Nephron (organoid): ENCODE results near the gene PGS1.

ENCODE experiments used
- H3K27ac Mint-ChIP-seq, 3 experiments: 2 replicates each; pipeline ENCODE4 v1.8.0; 2020; ENCODE audit warnings: mixed read lengths in 3 of 3, mild to moderate bottlenecking in 2 of 3, moderate library complexity in 1 of 3
- H3K27me3 Mint-ChIP-seq: 2 replicates; pipeline ENCODE4 v1.8.0; 2021; ENCODE audit warnings: low read depth, mild to moderate bottlenecking, moderate library complexity, mixed read lengths
- H3K36me3 Mint-ChIP-seq: 2 replicates; pipeline ENCODE4 v1.8.0; 2020; ENCODE audit warnings: low read depth, mixed read lengths
- H3K4me1 Mint-ChIP-seq: 2 replicates; pipeline ENCODE4 v1.8.0; 2020; ENCODE audit warnings: mixed read lengths
- H3K4me3 Mint-ChIP-seq, 3 experiments: 2 replicates each; pipeline ENCODE4 v1.8.0; 2020; ENCODE audit warnings: mild to moderate bottlenecking in 3 of 3, mixed read lengths in 3 of 3, moderate library complexity in 2 of 3
- H3K9me3 Mint-ChIP-seq: 2 replicates; pipeline ENCODE4 v1.8.0; 2020; ENCODE audit warnings: mixed read lengths
- TF ChIP-seq, protein P1 (sequence below), 3 experiments: fragments of 200-600 bp; sonication (generic); IDR thresholded peaks; one replicate each; pipeline ENCODE4 v1.5.0; 2021; ENCODE audit warnings: antibody characterized with exemption in 3 of 3; ENCODE audit not compliant: unreplicated experiment in 3 of 3

PGS1 gene

DNA sequence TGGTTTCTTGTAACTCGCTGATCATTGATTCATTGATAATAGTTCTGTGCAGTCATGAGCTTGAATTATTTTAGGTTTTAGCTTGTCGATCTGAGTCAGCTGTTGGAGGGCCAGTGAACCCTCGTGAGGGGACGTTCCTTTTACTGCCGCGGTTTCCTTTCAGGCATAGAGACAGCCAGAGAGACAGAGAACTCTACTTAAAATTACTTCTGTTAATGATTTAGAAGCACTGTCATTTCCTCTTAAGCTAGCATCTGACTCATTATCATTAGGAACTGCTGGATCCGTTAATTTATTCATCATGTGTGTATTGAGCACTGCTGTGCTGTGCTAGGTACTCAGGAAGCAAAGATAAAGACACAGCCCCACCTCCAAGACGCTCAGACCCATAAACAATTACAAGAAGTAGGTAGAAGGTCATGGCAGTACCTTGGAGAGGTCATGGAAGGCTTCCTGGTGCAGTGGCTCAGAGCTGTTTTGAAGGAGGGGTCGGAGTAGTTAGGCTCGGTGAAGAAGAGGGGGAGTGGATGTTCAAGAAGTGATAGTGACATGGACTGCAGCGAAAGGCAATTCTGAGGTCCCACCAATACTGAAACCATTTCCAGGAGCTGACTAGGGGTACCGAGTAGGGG lies 3.3 kb downstream of the PGS1 start:
- TF ChIP-seq, protein P1, sequence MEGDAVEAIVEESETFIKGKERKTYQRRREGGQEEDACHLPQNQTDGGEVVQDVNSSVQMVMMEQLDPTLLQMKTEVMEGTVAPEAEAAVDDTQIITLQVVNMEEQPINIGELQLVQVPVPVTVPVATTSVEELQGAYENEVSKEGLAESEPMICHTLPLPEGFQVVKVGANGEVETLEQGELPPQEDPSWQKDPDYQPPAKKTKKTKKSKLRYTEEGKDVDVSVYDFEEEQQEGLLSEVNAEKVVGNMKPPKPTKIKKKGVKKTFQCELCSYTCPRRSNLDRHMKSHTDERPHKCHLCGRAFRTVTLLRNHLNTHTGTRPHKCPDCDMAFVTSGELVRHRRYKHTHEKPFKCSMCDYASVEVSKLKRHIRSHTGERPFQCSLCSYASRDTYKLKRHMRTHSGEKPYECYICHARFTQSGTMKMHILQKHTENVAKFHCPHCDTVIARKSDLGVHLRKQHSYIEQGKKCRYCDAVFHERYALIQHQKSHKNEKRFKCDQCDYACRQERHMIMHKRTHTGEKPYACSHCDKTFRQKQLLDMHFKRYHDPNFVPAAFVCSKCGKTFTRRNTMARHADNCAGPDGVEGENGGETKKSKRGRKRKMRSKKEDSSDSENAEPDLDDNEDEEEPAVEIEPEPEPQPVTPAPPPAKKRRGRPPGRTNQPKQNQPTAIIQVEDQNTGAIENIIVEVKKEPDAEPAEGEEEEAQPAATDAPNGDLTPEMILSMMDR (IDR thresholded peaks at IDR 0.05; ENCODE audit: unreplicated experiment in 3 of 3), result no peak
- no peaks in the 10 kb centered on the region for H3K9me3 Mint-ChIP-seq
- H3K27ac Mint-ChIP-seq, result peak overlapping the region in 2 of 3 experiments; percentile 0 to 58
- no peaks in the 10 kb centered on the region for H3K27me3 Mint-ChIP-seq
- H3K4me3 Mint-ChIP-seq, result peak overlapping the region; percentile 79 to 98 (median 93)
- H3K36me3 Mint-ChIP-seq, result peaks cover 12% of the 10 kb centered on the region
- peaks cover 55% of the 10 kb centered on the region for H3K4me1 Mint-ChIP-seq

DNA sequence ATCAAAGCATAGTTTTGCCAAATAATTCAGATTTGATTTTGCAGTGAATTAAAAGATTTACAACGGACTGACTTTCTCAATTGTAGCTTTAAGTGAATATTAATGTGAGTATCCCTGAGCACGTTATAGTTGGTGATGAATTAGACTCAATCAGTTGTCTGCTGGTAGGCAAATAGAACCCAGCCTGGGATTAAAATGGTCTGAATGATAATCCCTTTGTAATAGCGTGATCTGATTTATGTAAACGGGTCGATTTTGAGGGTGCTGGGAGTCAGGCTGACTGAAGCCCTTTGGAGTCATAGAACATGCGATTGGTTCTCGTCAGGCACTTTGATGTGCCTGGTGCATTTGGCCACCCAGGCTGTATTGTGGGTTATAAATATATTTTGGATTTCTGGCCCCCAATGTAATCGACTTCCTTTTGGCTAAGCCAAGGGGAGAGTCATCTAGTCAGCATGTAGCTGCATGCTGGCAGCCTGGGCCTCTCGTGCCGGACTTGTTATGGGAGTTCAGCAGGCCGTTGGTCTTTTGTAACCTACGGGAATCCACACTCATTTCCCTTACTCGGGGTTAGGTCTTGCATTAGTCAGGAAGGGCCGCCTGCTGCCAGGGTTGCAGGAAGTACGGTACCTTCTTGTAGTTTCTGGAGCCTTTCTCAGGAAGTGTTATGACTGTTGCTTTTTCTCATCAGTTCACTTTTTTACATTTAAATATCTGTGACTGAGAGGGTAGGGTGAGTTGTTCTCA lies 5.4 kb downstream of the PGS1 start:
- no peak overlapping the region for H3K4me3 Mint-ChIP-seq
- peaks cover 65% of the 10 kb centered on the region for H3K4me1 Mint-ChIP-seq
- H3K27ac Mint-ChIP-seq, result peak overlapping the region in 2 of 3 experiments; percentile 16 to 70
- H3K36me3 Mint-ChIP-seq, result peaks cover 17% of the 10 kb centered on the region
- no peaks in the 10 kb centered on the region for H3K9me3 Mint-ChIP-seq
- H3K27me3 Mint-ChIP-seq, result no peaks in the 10 kb centered on the region
- TF ChIP-seq, protein P1 (IDR thresholded peaks at IDR 0.05; ENCODE audit: unreplicated experiment in 3 of 3), result no peak

DNA sequence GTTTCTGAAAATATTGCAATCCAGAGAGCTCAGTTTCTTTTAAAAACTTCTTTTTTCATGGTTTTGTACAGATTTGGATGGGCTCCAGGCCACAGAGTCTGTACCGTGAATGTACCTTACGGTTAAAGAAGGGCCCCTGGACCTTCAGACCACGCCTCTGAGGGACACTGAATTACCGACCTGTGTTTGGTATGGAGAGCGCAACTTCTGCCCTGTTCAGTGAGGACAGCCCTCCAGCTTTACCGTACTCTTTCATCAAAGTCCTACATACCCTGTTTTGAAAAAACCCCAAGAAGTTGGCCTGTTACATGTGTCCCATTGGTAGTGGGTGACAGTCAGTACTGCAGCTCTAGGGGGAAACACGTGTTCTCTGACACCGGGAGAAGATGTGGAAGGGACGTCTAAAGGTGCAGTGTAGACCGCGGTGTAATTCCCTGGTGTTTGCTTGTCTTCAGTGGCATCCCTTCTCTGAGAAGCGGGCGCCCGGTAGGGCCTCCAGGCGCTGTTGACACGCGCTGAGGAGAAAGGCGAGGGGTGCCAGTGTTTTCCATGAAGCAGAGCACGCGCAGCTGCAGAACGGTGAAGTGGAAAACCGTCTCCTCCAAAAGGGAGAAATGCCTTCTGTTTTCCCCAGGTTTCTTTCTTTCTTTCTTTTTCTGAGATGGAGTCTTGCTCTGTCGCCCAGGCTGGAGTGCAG lies 6.2 kb downstream of the PGS1 start:
- TF ChIP-seq, protein P1 (IDR thresholded peaks at IDR 0.05; ENCODE audit: unreplicated experiment in 3 of 3), result no peak
- Mint-ChIP-seq H3K4me3 (no peak overlapping the region), H3K9me3 (no peaks in the 10 kb centered on the region), H3K27me3 (no peaks in the 10 kb centered on the region), H3K36me3 (peaks cover 17% of the 10 kb centered on the region), H3K27ac (peak overlapping the region in 1 of 3 experiments; percentile 70), H3K4me1 (peaks cover 59% of the 10 kb centered on the region)

DNA sequence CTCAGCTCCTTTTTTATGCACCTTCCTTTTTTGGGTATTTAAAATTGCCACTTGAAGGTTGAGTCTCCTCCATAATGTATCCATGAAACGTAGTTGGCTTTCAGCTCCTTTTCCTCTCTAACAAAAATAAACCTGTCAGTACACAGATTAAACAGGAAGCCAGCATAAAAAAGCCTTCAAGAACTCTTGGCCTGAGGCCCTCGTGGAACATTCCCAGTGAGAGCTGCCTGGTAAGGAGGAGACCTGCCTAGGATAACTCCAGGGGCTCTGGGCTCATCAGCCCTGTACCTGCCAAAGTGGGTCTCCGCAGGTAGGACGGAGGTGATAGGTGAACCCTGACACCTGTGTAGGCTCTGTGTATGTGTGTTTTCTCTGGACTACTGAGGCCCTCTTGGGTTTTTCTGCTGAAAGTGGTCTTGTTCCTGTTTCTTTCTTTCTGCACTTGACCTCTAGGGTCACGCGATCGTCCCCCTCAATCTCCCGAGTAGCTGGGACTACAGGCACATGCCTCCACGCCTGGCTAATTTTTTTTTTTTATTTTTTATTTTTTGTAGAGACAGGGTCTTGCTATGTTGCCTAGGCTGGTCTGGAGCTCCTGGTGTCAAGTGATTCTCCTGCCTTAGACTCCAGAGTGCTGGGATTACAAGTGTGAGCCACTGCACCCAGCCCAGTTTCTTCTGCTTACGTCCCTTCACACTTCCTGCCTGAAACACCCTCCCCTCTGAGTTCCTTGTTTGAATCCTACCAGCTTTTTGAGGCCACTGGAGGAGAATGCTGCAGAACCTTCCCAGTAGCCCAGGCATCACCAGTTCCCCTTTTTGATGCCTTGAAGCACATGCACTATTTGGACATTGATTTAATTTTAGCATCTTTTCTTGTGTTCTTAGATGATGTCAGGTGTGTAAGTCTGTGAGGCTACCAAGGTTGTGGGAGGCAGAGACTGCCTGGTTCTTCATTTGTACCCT lies 9.8 kb downstream of the PGS1 start:
- peaks cover 13% of the 10 kb centered on the region for H3K36me3 Mint-ChIP-seq
- H3K4me3 Mint-ChIP-seq, result no peak overlapping the region
- TF ChIP-seq, protein P1 (IDR thresholded peaks at IDR 0.05; ENCODE audit: unreplicated experiment in 3 of 3), result no peak
- H3K4me1 Mint-ChIP-seq, result peaks cover 46% of the 10 kb centered on the region
- H3K27me3 Mint-ChIP-seq, result no peaks in the 10 kb centered on the region
- H3K9me3 Mint-ChIP-seq, result no peaks in the 10 kb centered on the region
- H3K27ac Mint-ChIP-seq, result peak overlapping the region; percentile 12 to 78 (median 55)

DNA sequence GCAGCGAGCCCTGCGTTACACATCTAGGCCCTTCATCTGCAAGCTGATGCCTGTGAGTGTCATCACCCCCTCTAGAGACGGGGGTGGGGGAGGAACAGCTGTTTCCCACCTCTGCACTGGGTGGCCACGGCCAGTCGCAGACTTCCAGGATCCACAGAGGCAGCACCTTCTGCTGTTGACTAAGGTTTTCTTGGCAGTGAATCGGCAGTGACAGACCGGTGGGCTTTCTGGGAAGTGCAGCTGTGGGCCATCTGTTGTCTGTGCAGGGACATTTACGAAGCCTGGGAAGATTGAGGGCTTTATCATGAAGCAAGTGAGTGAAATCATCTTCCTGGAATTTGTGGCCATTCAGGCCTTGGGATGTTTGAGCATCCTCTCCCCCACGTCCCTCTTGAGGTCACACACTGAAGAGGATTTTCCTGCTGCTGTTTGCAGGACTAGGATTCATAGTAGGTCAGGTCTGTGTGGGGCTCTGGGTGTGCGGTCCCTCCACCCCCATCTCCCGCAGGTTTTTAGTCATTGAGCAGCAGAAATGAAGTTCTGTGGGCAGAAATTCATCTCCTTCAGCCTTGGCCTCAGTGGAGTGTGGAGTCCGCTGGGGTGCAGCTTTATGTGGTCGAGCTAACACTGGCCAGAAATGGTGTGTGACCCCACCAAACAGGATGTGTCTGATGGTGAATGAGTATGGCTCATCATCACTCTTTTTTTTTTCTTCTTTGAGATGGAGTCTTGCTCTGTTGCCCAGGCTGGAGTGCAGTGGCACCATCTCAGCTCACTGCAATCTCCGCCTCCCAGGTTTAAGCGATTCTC lies 12.0 kb downstream of the PGS1 start:
- H3K36me3 Mint-ChIP-seq, result peaks cover 30% of the 10 kb centered on the region
- H3K4me3 Mint-ChIP-seq, result peak overlapping the region in 1 of 3 experiments; percentile 15
- no peaks in the 10 kb centered on the region for H3K9me3 Mint-ChIP-seq
- peaks cover 37% of the 10 kb centered on the region for H3K4me1 Mint-ChIP-seq
- peak overlapping the region; percentile 69 to 81 (median 79) for H3K27ac Mint-ChIP-seq
- TF ChIP-seq, protein P1 (IDR thresholded peaks at IDR 0.05; ENCODE audit: unreplicated experiment in 3 of 3), result no peak
- H3K27me3 Mint-ChIP-seq, result no peaks in the 10 kb centered on the region
